CD4-positive, CD25-positive, alpha-beta regulatory T cell (primary cell): ENCODE results near the gene CMIP. TPM values are rescaled to one million over a fixed set of nuclear protein-coding genes. Genes with fewer than 3 reads are reported as not detected.

Experiments used
- ATAC-seq, 2 donors: fragments of 150-1000 bp; cut with Tn5 transposase; one replicate each; pipeline ENCODE4 v1.10.0; 2021; ENCODE audit warnings: low read depth in 2 of 2, moderate number of reproducible peaks in 2 of 2, moderate library complexity in 1 of 2
- DNase-seq, 3 donors: peaks; one replicate each; pipeline versions ENCODE4 v3.0.0 to v3.0.0-alpha.2; 2012 to 2022; ENCODE audit warnings: mixed read lengths in 1 of 3
- H3K27ac ChIP-seq: one replicate; pipeline ENCODE4 v1.7.0; 2013; ENCODE audit warnings: mild to moderate bottlenecking, low read length; ENCODE audit not compliant: insufficient read depth, poor library complexity, severe bottlenecking
- H3K27me3 ChIP-seq: one replicate; pipeline ENCODE4 v1.7.0; 2013; ENCODE audit warnings: low read length; ENCODE audit not compliant: control insufficient read depth, insufficient read depth
- H3K36me3 ChIP-seq: one replicate; pipeline ENCODE4 v1.7.0; 2013; ENCODE audit warnings: mild to moderate bottlenecking, low read length, moderate library complexity; ENCODE audit not compliant: control insufficient read depth, insufficient read depth
- H3K4me1 ChIP-seq: 2 replicates; pipeline ENCODE4 v1.7.0; 2013; ENCODE audit warnings: mild to moderate bottlenecking, low read length; ENCODE audit not compliant: insufficient read depth, control insufficient read depth, poor library complexity, severe bottlenecking
- H3K4me3 ChIP-seq: one replicate; pipeline ENCODE4 v1.7.0; 2013; ENCODE audit warnings: low read depth, mild to moderate bottlenecking, low read length, moderate library complexity
- H3K9me3 ChIP-seq, 2 experiments: 1 replicate in 1 of 2; 2 replicates in 1 of 2; pipeline ENCODE4 v1.7.0; 2013; ENCODE audit warnings: low read length in 2 of 2, mild to moderate bottlenecking in 1 of 2, moderate library complexity in 1 of 2; ENCODE audit not compliant: control insufficient read depth in 2 of 2
- H3K27ac Mint-ChIP-seq, 3 donors: one replicate each; pipeline ENCODE4 v1.8.0; 2020 to 2022; ENCODE audit warnings: mild to moderate bottlenecking in 3 of 3, mixed read lengths in 3 of 3, moderate library complexity in 2 of 3
- H3K27me3 Mint-ChIP-seq: one replicate; pipeline ENCODE4 v1.8.0; 2022; ENCODE audit warnings: mild to moderate bottlenecking, mixed read lengths
- H3K36me3 Mint-ChIP-seq: one replicate; pipeline ENCODE4 v1.8.0; 2020; ENCODE audit warnings: mixed read lengths
- H3K4me1 Mint-ChIP-seq, 4 donors: one replicate each; pipeline ENCODE4 v1.8.0; 2020 to 2022; ENCODE audit warnings: mixed read lengths in 4 of 4, mild to moderate bottlenecking in 1 of 4
- H3K4me3 Mint-ChIP-seq, 4 donors: one replicate each; pipeline ENCODE4 v1.8.0; 2020 to 2022; ENCODE audit warnings: mild to moderate bottlenecking in 4 of 4, mixed read lengths in 4 of 4, moderate library complexity in 3 of 4
- H3K9me3 Mint-ChIP-seq, 7 donors: one replicate each; pipeline ENCODE4 v1.8.0; 2020 to 2022; ENCODE audit warnings: mixed read lengths in 7 of 7, mild to moderate bottlenecking in 3 of 7, moderate library complexity in 2 of 7
- polyA plus RNA-seq, 4 donors: library from polyadenylated mRNA; unstranded; fragments of 300-500 nt; fragmentation: Illumina TruSeq; gene quantifications; one replicate each; pipeline ENCODE4 v1.2.3, GENCODE V29; 2021
- total RNA-seq: library from RNA; stranded (reverse); gene quantifications from one replicate; pipeline ENCODE4 v1.2.3, GENCODE V29; 2022

CMIP gene
- total and polyA plus RNA-seq, 5 donors from 2014 or later: 0.21 to 49.7 (median 0.94) TPM

DNA sequence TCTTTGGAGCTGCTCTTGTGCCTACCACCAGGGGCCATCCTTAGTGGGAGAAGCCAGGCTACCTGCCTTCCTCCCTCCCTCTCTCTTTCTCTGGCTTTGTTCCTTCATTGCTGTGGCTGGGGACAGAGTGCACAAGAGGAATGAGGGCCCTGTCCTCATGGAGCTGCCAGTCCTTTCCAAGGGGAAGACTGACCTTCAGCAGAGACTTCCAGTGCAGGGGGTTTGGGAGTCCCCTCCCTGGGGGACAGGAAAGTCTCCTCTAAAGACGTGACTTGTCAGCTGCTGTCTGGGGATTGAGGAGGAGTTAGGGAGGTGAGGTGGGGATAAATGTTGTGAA is 108.1 kb downstream of the CMIP start:
- peaks cover 4% of the 10 kb centered on the region for H3K27me3 Mint-ChIP-seq
- no peak overlapping the region for H3K27ac Mint-ChIP-seq
- H3K4me1 Mint-ChIP-seq: peaks cover 0 to 46% (median 14%) of the 10 kb centered on the region in 4 donors

GRCh38 chr16:81553080-81553813 is 108.6 kb downstream of the CMIP start:
- no peak for ATAC-seq
- no peaks in the 10 kb centered on the region for H3K9me3 ChIP-seq
- Mint-ChIP-seq H3K27ac (no peak overlapping the region), H3K4me3 (no peak overlapping the region), H3K36me3 (peaks cover 18% of the 10 kb centered on the region), H3K27me3 (peaks cover 4% of the 10 kb centered on the region), H3K4me1 (peaks cover 0 to 52% (median 16%) of the 10 kb centered on the region in 4 donors), H3K9me3 (no peaks in the 10 kb centered on the region)
- DNase-seq: no peak
- no peaks in the 10 kb centered on the region for H3K27me3 ChIP-seq
- peaks cover 6% of the 10 kb centered on the region for H3K4me1 ChIP-seq
- no peak overlapping the region for H3K27ac ChIP-seq
- H3K36me3 ChIP-seq: no peaks in the 10 kb centered on the region
- H3K4me3 ChIP-seq: no peak overlapping the region

More for the DNA sequence above, 108.1 kb downstream of the CMIP start:
- Histone ChIP-seq H3K4me1 (peaks cover 6% of the 10 kb centered on the region), H3K4me3 (no peak overlapping the region), H3K9me3 (no peaks in the 10 kb centered on the region), H3K36me3 (no peaks in the 10 kb centered on the region), H3K27ac (no peak overlapping the region), H3K27me3 (no peaks in the 10 kb centered on the region)
- ATAC-seq (no peak), DNase-seq (no peak)
- Mint-ChIP-seq H3K4me3 (no peak overlapping the region), H3K9me3 (no peaks in the 10 kb centered on the region), H3K36me3 (peaks cover 14% of the 10 kb centered on the region)

DNA sequence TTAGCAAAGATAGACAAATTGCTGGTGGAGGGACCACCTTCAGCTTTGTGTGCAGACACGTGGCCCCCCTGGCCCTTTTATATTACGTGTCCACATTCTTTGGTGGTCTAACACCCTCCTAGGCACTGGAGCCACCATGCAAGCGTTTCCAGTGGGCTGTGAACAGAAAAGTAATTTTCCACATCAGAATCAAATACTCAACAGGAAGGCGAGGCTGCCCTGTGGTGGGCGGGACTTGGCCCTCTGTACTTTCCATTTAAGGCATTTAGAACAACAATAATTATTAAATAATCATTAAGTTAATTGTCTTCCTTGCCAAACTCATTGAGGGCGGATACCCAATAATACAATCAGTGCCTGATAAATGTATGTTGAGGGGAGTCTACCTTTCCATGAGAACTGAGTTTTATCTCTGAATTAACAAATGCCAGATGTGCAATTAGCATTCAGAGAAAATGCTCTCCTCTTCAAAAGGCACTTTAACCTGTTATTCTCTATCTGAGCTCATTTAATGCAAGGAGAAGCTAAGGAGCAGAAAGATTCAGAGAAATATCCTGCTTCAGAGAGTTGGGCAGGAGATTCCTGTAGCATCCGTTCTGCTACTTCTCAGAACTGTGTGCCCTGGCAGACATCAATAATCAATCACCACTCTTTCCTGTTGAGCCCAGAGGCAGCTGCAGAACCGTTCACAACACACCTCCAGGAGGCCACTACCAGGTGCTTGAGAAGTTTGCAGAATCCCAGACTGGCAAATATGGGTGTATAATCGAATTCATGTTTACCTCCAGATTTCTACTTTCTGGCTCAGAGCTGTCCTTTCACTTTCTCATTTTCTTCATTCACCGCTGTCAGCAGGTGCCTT is 109.4 kb downstream of the CMIP start:
- DNase-seq (peak in 1 of 3 donors; percentile 58), ATAC-seq (peak; percentile 49 to 64)
- peaks cover 19% of the 10 kb centered on the region for H3K36me3 Mint-ChIP-seq
- peaks cover 4% of the 10 kb centered on the region for H3K27me3 Mint-ChIP-seq
- Histone ChIP-seq H3K9me3 (no peaks in the 10 kb centered on the region), H3K4me3 (no peak overlapping the region), H3K27me3 (no peaks in the 10 kb centered on the region), H3K27ac (no peak overlapping the region), H3K36me3 (no peaks in the 10 kb centered on the region), H3K4me1 (peaks cover 6% of the 10 kb centered on the region)
- peaks cover 0 to 50% (median 15%) of the 10 kb centered on the region in 4 donors for H3K4me1 Mint-ChIP-seq
- H3K9me3 Mint-ChIP-seq: no peaks in the 10 kb centered on the region
- H3K27ac Mint-ChIP-seq: peak overlapping the region; percentile 46 to 66 (median 49)
- peak overlapping the region in 1 of 4 donors; percentile 50 for H3K4me3 Mint-ChIP-seq

GRCh38 chr16:81554979-81555378 is 110.4 kb downstream of the CMIP start:
- peaks cover 19% of the 10 kb centered on the region for H3K36me3 Mint-ChIP-seq
- no peaks in the 10 kb centered on the region for H3K9me3 Mint-ChIP-seq
- no peak overlapping the region for H3K27ac Mint-ChIP-seq

DNA sequence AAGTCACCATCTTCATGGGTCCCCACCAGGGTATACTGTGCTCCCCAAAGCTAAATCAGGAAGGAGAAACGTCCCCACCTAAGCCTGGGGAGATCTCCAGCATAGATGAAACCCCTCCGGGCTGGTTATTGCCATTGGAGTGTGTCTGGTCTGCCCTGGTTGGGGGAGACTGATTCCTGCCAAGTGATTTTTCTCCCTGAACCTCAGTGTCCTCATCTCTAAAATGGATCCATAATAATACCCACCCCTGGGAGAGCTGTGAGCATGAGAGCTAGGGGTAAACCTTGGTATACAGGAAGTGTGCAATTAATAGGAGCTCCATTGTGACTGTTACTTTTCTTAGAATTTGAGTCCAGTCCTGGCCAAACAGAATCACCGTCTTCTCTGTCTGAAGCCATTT is 111.1 kb downstream of the CMIP start:
- no peak overlapping the region for H3K4me3 ChIP-seq
- no peak overlapping the region for H3K27ac Mint-ChIP-seq
- H3K4me1 Mint-ChIP-seq: peaks cover 0 to 42% (median 15%) of the 10 kb centered on the region in 4 donors

More at GRCh38 chr16:81554979-81555378, 110.4 kb downstream of the CMIP start:
- peaks cover 6% of the 10 kb centered on the region for H3K4me1 ChIP-seq
- Mint-ChIP-seq H3K27me3 (peaks cover 4% of the 10 kb centered on the region), H3K4me3 (no peak overlapping the region), H3K4me1 (peaks cover 0 to 46% (median 15%) of the 10 kb centered on the region in 4 donors)
- no peaks in the 10 kb centered on the region for H3K9me3 ChIP-seq
- ATAC-seq: no peak
- no peaks in the 10 kb centered on the region for H3K36me3 ChIP-seq
- H3K27ac ChIP-seq: no peak overlapping the region
- H3K4me3 ChIP-seq: no peak overlapping the region
- no peaks in the 10 kb centered on the region for H3K27me3 ChIP-seq
- DNase-seq: no peak

GRCh38 chr16:81556715-81557284 is 112.2 kb downstream of the CMIP start:
- H3K27me3 Mint-ChIP-seq: peaks cover 4% of the 10 kb centered on the region
- H3K9me3 ChIP-seq: no peaks in the 10 kb centered on the region
- H3K4me3 Mint-ChIP-seq: no peak overlapping the region
- peaks cover 3 to 39% (median 17%) of the 10 kb centered on the region in 4 donors for H3K4me1 Mint-ChIP-seq
- H3K4me1 ChIP-seq: peaks cover 6% of the 10 kb centered on the region
- no peak for DNase-seq
- no peak for ATAC-seq
- no peaks in the 10 kb centered on the region for H3K36me3 ChIP-seq
- H3K27ac ChIP-seq: no peak overlapping the region
- peaks cover 20% of the 10 kb centered on the region for H3K36me3 Mint-ChIP-seq
- H3K27me3 ChIP-seq: no peaks in the 10 kb centered on the region
- H3K4me3 ChIP-seq: no peak overlapping the region
- peak overlapping the region in 1 of 3 donors; percentile 51 for H3K27ac Mint-ChIP-seq
- no peaks in the 10 kb centered on the region for H3K9me3 Mint-ChIP-seq

More for the DNA sequence above, 111.1 kb downstream of the CMIP start:
- Mint-ChIP-seq H3K27me3 (peaks cover 4% of the 10 kb centered on the region), H3K9me3 (no peaks in the 10 kb centered on the region), H3K36me3 (peaks cover 19% of the 10 kb centered on the region), H3K4me3 (no peak overlapping the region)
- Histone ChIP-seq H3K36me3 (no peaks in the 10 kb centered on the region), H3K27me3 (no peaks in the 10 kb centered on the region), H3K27ac (no peak overlapping the region), H3K4me1 (peaks cover 6% of the 10 kb centered on the region), H3K9me3 (no peaks in the 10 kb centered on the region)
- DNase-seq (no peak), ATAC-seq (no peak)

- Mint-ChIP-seq H3K27ac (no peak overlapping the region), H3K36me3 (peaks cover 14% of the 10 kb centered on the region), H3K27me3 (no peaks in the 10 kb centered on the region), H3K4me3 (no peak overlapping the region), H3K4me1 (peaks cover 4 to 29% (median 15%) of the 10 kb centered on the region in 4 donors), H3K9me3 (no peaks in the 10 kb centered on the region)
- H3K4me3 ChIP-seq: no peak overlapping the region
- no peaks in the 10 kb centered on the region for H3K27me3 ChIP-seq
- H3K36me3 ChIP-seq: no peaks in the 10 kb centered on the region
- H3K27ac ChIP-seq: no peak overlapping the region
- peaks cover 6% of the 10 kb centered on the region for H3K4me1 ChIP-seq
- H3K9me3 ChIP-seq: no peaks in the 10 kb centered on the region
- ATAC-seq (no peak), DNase-seq (no peak)
Measured at GRCh38 chr16:81558077-81558443, 113.5 kb downstream of the CMIP start.
